ENCODE results near the gene SULT2B1.
"Not testable (repeated sequence)": the region's sequence is repeated elsewhere in the genome, so short reads cannot be mapped to it uniquely, and the experiment has no call there.

The SULT2B1 gene

GRCh38 chr19:48516536-48516935 lies 35.4 kb upstream of the SULT2B1 start:
- DNase-seq (ENCODE audit: low read depth): no peak
- TF ChIP-seq CTCF (conservative IDR thresholded peaks at IDR 0.05; ENCODE audit: low read length): no peak
- H3K4me3 ChIP-seq (ENCODE audit: low read length): no peak overlapping the region

GRCh38 chr19:48518207-48518606 lies 33.8 kb upstream of the SULT2B1 start:
- DNase-seq (ENCODE audit: low read depth): no peak
- H3K4me3 ChIP-seq (ENCODE audit: low read length): no peak overlapping the region
- no peak for TF ChIP-seq CTCF (conservative IDR thresholded peaks at IDR 0.05; ENCODE audit: low read length)

- not testable (repeated sequence) for DNase-seq (ENCODE audit: low read depth); H3K4me3 ChIP-seq (ENCODE audit: low read length)
Observed at GRCh38 chr19:48519426-48519825, 32.5 kb upstream of the SULT2B1 start.

GRCh38 chr19:48520134-48520533 lies 31.8 kb upstream of the SULT2B1 start:
- no peak overlapping the region for H3K4me3 ChIP-seq (ENCODE audit: low read length)
- DNase-seq (ENCODE audit: low read depth): no peak
- no peak for TF ChIP-seq CTCF (conservative IDR thresholded peaks at IDR 0.05; ENCODE audit: low read length)

GRCh38 chr19:48524221-48524620 lies 27.8 kb upstream of the SULT2B1 start:
- H3K4me3 ChIP-seq (ENCODE audit: low read length): no peak overlapping the region
- no peak for DNase-seq (ENCODE audit: low read depth)
- no peak for TF ChIP-seq CTCF (conservative IDR thresholded peaks at IDR 0.05; ENCODE audit: low read length)

- no peak overlapping the region for H3K4me3 ChIP-seq (ENCODE audit: low read length)
- DNase-seq (ENCODE audit: low read depth): no peak
- no peak for TF ChIP-seq CTCF (conservative IDR thresholded peaks at IDR 0.05; ENCODE audit: low read length)
Observed at GRCh38 chr19:48524732-48525131, 27.2 kb upstream of the SULT2B1 start.

GRCh38 chr19:48529156-48529555 lies 22.8 kb upstream of the SULT2B1 start:
- TF ChIP-seq CTCF (conservative IDR thresholded peaks at IDR 0.05; ENCODE audit: low read length): no peak
- no peak overlapping the region for H3K4me3 ChIP-seq (ENCODE audit: low read length)
- no peak for DNase-seq (ENCODE audit: low read depth)

GRCh38 chr19:48530066-48530720 lies 21.8 kb upstream of the SULT2B1 start:
- DNase-seq (ENCODE audit: low read depth): peak; percentile 10

More at GRCh38 chr19:48530066-48530720, 21.8 kb upstream of the SULT2B1 start:
- no peak for TF ChIP-seq CTCF (conservative IDR thresholded peaks at IDR 0.05; ENCODE audit: low read length)
- no peak overlapping the region for H3K4me3 ChIP-seq (ENCODE audit: low read length)
